OCI-LY7 (cell line): ENCODE measurements around the gene SLC17A7. TPM values are rescaled to one million over a fixed set of nuclear protein-coding genes. Genes with fewer than 3 reads are reported as not detected.
A peak's percentile ranks its signal among the peaks of the same experiment; 100 is the strongest.

Experiments used
- BruUV-seq: library from RNA; stranded (reverse); fragments of 400-500 nt; replicated peaks from 2 replicates; lab custom pipeline; 2021; lab: Mats Ljungman, UMichigan
- CTCF ChIA-PET: fragments of 300-600 bp; sonication (Branson Sonifier 250); formaldehyde crosslinking; loops from one replicate; lab custom pipeline; 2022; ENCODE audit warnings: antibody characterized with exemption; ENCODE audit not compliant: unreplicated experiment; lab: Charles Lee
- POLR2A ChIA-PET: fragments of 300-600 bp; sonication (Branson Sonifier 250); formaldehyde crosslinking; loops from one replicate; lab custom pipeline; 2022; ENCODE audit warnings: antibody characterized with exemption; lab: Charles Lee
- DNase-seq: peaks from one replicate; pipeline ENCODE4 v3.0.0-alpha.2; 2015; ENCODE audit warnings: low spot score
- H2AFZ ChIP-seq: fragments of 200-600 bp; sonication (generic), shearing (Covaris generic); 2 replicates; pipeline ENCODE4 v1.6.1; 2014; ENCODE audit warnings: mild to moderate bottlenecking, antibody characterized with exemption, low read length, moderate library complexity
- H3K27ac ChIP-seq: fragments of 200-600 bp; sonication (generic); 2 replicates; pipeline ENCODE4 v1.5.1; 2014; ENCODE audit warnings: mixed run types, low read depth, mild to moderate bottlenecking, moderate library complexity, low read length, inconsistent platforms; ENCODE audit not compliant: poor library complexity, severe bottlenecking
- H3K36me3 ChIP-seq: fragments of 200-600 bp; sonication (generic); 2 replicates; pipeline ENCODE4 v1.6.1; 2014; ENCODE audit warnings: mild to moderate bottlenecking, antibody characterized with exemption, low read length, moderate library complexity, mixed read lengths; ENCODE audit not compliant: insufficient read depth
- H3K4me1 ChIP-seq: fragments of 200-600 bp; sonication (generic); 2 replicates; pipeline ENCODE4 v1.5.1; 2014; ENCODE audit warnings: mild to moderate bottlenecking, low read length; ENCODE audit not compliant: insufficient read depth, poor library complexity, severe bottlenecking
- H3K4me2 ChIP-seq: fragments of 200-600 bp; sonication (generic); 2 replicates; pipeline ENCODE4 v1.6.1; 2014; ENCODE audit warnings: mild to moderate bottlenecking, low read length
- H3K4me3 ChIP-seq: fragments of 200-600 bp; sonication (generic); 2 replicates; pipeline ENCODE4 v1.5.1; 2014; ENCODE audit warnings: mild to moderate bottlenecking, low read depth, low read length; ENCODE audit not compliant: poor library complexity, severe bottlenecking
- H3K79me2 ChIP-seq: fragments of 200-600 bp; sonication (generic); 2 replicates; pipeline ENCODE4 v1.6.1; 2016; ENCODE audit warnings: low read depth, mild to moderate bottlenecking, low read length, moderate library complexity, mixed read lengths; ENCODE audit not compliant: insufficient read depth
- H3K9me2 ChIP-seq: fragments of 200-600 bp; sonication (generic); 2 replicates; pipeline ENCODE4 v1.6.1; 2016; ENCODE audit warnings: mild to moderate bottlenecking, low read length, mixed read lengths; ENCODE audit not compliant: insufficient read depth
- H3K9me3 ChIP-seq: fragments of 200-600 bp; sonication (generic); 2 replicates; pipeline ENCODE4 v1.6.1; 2014; ENCODE audit warnings: mild to moderate bottlenecking, mixed run types, low read length, mixed read lengths
- H4K20me1 ChIP-seq: fragments of 200-600 bp; sonication (generic); 2 replicates; pipeline ENCODE4 v1.6.1; 2014; ENCODE audit warnings: mild to moderate bottlenecking, antibody characterized with exemption, low read length, moderate library complexity, mixed read lengths; ENCODE audit not compliant: insufficient read depth
- EZH2phosphoT487 ChIP-seq: fragments of 200-600 bp; sonication (generic); IDR thresholded peaks from 2 replicates; pipeline ENCODE4 v1.6.1; 2018; ENCODE audit warnings: low read depth, borderline replicate concordance, mild to moderate bottlenecking, mixed run types, antibody characterized with exemption, low read length, moderate library complexity, mixed read lengths
- intact Hi-C: fragments of 100-400 bp; cut with micrococcal nuclease; formaldehyde crosslinking; loops from one replicate; pipeline ENCODE4 v1.10.0; 2022; ENCODE audit not compliant: unreplicated experiment
- total RNA-seq, 2 experiments: library from RNA; depleted of rRNA in 1 of 2; stranded (reverse); fragments of >200 nt in 1 of 2; shearing (Covaris generic) in 1 of 2; gene quantifications; 2 replicates each; pipeline ENCODE4 v1.2.3, GENCODE V29; 2014 to 2022
- TF ChIP-seq, protein P1 (sequence below): fragments of 200-600 bp; sonication (generic); conservative IDR thresholded peaks from 2 replicates; pipeline ENCODE4 v1.5.1; 2014; ENCODE audit warnings: mild to moderate bottlenecking, antibody characterized with exemption, low read length, moderate library complexity, mixed read lengths

SLC17A7 gene
- total RNA-seq, 2 experiments from 2014 or later = 1.3 TPM

DNA sequence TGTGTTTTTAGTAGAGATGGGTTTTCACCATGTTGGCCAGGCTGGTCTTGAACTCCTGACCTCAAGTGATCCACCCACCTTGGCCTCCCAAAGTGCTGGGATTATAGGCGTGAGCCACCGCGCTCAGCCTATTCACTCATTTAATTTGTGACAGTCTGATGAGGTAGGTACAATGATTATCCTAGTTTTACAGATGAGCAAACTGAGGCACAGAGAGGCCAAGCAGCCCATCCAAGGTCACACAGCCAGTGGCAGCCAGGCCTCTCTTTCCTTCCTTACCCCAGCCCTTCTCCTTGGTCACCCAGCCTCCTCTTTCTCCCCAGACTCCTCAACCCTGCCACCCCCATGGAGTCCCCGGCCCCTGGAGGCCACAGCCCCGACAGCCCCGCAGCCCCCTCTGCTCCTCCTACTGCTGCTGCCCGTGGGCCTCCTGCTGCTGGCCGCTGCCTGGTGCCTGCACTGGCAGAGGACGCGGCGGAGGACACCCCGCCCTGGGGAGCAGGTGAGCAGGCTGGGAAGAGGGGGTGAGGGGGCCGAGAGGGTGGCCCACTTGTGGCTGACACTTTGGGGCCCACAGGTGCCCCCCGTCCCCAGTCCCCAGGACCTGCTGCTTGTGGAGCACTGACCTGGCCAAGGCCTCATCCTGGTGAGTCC, 38.8 kb upstream of the SLC17A7 start:
- no TSS peak for BruUV-seq
- POLR2A ChIA-PET = interaction anchor here (0.6 kb wide), 1 partner anchor 599 kb away, joined by 5 read pairs; no protein-coding TSS in a partner anchor

DNA sequence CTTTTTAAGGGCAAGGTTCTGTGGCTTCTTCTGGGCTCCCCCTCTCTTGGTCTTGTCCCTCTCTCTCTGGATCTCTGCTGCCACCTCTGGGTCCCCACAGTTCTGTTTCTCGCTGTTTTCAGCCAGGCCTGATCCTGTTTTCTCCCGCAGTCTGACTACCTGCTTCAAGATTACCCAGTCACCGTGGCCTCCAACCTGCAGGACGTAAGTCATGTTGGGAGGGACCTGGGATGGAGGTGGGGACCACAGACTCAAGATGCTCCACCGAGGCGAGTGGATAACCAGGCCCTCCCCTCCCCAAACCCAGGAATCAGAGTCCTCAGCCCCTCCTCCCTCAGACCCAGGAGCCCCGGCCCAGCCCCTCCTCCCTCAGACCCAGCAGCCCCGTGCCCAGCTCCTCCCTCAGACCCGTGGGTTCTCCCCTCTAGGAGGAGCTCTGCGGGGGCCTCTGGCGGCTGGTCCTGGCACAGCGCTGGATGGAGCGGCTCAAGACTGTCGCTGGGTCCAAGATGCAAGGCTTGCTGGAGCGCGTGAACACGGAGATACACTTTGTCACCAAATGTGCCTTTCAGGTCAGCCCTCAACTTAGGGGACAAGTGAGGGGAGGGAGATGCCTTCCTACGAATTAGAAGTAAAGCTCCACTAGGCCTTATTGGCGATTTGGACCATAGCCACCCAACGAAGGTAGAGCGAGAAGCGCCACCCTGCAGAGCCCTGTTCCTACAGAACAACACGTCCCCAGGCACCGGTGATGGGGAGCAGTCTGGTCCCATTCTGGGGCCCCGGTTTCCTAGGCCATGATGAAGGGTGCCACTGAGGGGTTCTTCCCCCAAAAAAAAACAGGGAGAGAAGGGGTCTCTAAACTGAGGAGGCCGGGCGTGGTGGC, 34.9 kb upstream of the SLC17A7 start:
- intact Hi-C loops = no loop called here
- no peak overlapping the region for H2AFZ ChIP-seq
- no peaks in the 10 kb centered on the region for H3K9me3 ChIP-seq
- peak; percentile 60 for DNase-seq
- H3K4me1 ChIP-seq = peaks cover 28% of the 10 kb centered on the region
- no peaks in the 10 kb centered on the region for H4K20me1 ChIP-seq
- H3K9me2 ChIP-seq = no peaks in the 10 kb centered on the region
- H3K79me2 ChIP-seq = no peaks in the 10 kb centered on the region
- H3K4me3 ChIP-seq = peak overlapping the region; percentile 6
- no peak for TF ChIP-seq EZH2phosphoT487
- TF ChIP-seq, protein P1, sequence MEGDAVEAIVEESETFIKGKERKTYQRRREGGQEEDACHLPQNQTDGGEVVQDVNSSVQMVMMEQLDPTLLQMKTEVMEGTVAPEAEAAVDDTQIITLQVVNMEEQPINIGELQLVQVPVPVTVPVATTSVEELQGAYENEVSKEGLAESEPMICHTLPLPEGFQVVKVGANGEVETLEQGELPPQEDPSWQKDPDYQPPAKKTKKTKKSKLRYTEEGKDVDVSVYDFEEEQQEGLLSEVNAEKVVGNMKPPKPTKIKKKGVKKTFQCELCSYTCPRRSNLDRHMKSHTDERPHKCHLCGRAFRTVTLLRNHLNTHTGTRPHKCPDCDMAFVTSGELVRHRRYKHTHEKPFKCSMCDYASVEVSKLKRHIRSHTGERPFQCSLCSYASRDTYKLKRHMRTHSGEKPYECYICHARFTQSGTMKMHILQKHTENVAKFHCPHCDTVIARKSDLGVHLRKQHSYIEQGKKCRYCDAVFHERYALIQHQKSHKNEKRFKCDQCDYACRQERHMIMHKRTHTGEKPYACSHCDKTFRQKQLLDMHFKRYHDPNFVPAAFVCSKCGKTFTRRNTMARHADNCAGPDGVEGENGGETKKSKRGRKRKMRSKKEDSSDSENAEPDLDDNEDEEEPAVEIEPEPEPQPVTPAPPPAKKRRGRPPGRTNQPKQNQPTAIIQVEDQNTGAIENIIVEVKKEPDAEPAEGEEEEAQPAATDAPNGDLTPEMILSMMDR = peak; percentile 69
- BruUV-seq = no TSS peak
- H3K36me3 ChIP-seq = 0 out of 2 replicates have a peak, but pooled peaks cover 2% of the 10 kb centered on the region
- ChIA-PET POLR2A (no interaction called here), CTCF (interaction anchor here (0.6 kb wide), 1 partner anchor 21 kb away, joined by 3 read pairs; no protein-coding TSS in a partner anchor)
- H3K27ac ChIP-seq = peak overlapping the region; percentile 17
- peak overlapping the region; percentile 97; the same call in 1 of the 2 replicates for H3K4me2 ChIP-seq

More for the DNA sequence above, 38.8 kb upstream of the SLC17A7 start:
- Histone ChIP-seq H3K27ac (no peak overlapping the region), H3K9me3 (no peaks in the 10 kb centered on the region), H4K20me1 (no peaks in the 10 kb centered on the region), H3K36me3 (no peaks in the 10 kb centered on the region), H3K4me1 (peaks cover 13% of the 10 kb centered on the region), H3K4me2 (no peak overlapping the region), H3K4me3 (no peak overlapping the region), H3K9me2 (no peaks in the 10 kb centered on the region), H3K79me2 (no peaks in the 10 kb centered on the region), H2AFZ (no peak overlapping the region)
- CTCF ChIA-PET = no interaction called here
- no peak for DNase-seq
- TF ChIP-seq, protein P1 = no peak
- TF ChIP-seq EZH2phosphoT487 = no peak
- intact Hi-C loops = no loop called here
